GM12873 (cell line): ENCODE data around the gene ST3GAL2.
A peak's percentile ranks its signal among the peaks of the same experiment; 100 is the strongest.

Experiments used
- TF ChIP-seq, protein P1 (sequence below): IDR thresholded peaks from 2 replicates; pipeline ENCODE4 v1.5.1; 2012; ENCODE audit warnings: low read depth, mild to moderate bottlenecking, moderate library complexity, low read length, control low read depth; ENCODE audit not compliant: insufficient read depth; ENCODE audit errors: missing control alignments

The ST3GAL2 gene

DNA sequence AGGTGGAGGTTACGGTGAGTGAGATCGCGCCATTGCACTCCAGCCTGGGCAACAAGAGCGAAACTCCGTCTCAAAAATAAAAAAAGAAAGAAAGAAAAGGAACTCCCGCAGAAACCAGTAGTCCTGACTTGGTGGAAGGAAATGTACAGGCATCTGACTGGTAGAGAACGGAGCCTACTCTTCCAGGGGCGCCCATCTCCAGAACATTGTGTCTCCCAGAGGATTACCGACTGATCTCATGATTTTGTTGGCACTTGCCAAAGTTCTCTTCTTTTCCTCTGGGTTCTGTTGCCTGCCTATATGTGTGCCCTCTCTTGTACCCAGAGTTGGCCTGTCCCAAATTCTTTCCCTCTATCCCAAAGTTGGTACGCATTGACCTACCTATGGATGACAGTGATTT is 68.0 kb downstream of the ST3GAL2 start:
- TF ChIP-seq, protein P1, sequence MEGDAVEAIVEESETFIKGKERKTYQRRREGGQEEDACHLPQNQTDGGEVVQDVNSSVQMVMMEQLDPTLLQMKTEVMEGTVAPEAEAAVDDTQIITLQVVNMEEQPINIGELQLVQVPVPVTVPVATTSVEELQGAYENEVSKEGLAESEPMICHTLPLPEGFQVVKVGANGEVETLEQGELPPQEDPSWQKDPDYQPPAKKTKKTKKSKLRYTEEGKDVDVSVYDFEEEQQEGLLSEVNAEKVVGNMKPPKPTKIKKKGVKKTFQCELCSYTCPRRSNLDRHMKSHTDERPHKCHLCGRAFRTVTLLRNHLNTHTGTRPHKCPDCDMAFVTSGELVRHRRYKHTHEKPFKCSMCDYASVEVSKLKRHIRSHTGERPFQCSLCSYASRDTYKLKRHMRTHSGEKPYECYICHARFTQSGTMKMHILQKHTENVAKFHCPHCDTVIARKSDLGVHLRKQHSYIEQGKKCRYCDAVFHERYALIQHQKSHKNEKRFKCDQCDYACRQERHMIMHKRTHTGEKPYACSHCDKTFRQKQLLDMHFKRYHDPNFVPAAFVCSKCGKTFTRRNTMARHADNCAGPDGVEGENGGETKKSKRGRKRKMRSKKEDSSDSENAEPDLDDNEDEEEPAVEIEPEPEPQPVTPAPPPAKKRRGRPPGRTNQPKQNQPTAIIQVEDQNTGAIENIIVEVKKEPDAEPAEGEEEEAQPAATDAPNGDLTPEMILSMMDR = no peak

DNA sequence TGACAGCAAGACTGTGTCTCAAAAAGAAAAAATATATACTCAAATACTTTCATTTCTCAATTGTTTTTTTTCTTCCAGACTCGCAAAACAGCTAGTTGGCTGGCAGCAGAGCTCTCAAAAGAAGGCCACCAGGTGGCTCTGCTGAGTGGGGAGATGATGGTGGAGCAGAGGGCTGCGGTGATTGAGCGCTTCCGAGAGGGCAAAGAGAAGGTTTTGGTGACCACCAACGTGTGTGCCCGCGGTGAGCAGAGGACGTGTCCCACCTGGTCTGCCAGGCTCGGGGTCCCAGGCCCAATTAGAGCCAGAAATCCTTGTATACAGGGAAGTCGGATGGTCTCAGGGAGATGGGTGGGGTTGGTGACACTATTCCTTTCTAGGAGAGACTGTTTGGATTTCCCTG is 68.8 kb downstream of the ST3GAL2 start:
- TF ChIP-seq, protein P1 = peak; percentile 54

DNA sequence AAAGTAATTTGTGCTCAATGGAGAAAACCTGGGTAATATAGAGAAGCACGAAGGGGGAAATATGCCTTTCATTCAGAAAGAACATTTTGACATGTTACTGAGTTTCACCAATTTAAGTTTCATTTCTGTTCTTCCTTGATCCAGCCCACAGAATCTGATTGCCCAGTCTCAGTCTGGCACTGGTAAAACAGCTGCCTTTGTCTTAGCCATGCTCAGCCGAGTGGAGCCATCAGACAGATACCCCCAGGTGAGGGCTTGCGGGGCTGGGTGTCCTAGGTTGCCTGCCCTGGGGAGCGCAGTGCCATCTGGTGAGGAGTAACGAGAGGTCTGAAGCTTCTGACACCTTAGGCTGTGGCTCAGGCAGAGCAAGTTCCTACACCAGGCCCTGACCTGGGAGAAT is 74.5 kb downstream of the ST3GAL2 start:
- TF ChIP-seq, protein P1 = peak; percentile 2

DNA sequence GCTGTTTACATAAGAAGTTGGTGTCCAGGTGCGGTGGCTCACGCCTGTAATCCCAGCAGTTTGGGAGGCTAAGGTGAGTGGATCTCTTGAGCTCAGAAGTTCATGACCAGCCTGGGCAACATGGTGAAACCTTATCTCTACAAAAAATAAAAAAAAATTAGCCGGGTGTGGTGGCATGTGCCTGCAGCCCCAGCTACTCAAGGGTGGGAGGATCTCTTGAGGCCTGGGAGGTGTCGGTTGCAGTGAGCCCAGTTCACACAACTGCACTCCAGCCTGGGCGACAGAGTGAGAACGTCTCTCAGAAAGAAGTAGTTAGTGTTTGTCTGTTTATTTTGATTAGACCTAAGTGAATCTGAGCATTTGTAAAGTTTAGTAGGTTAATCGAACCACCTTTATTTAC is 79.3 kb downstream of the ST3GAL2 start:
- TF ChIP-seq, protein P1 = no peak

DNA sequence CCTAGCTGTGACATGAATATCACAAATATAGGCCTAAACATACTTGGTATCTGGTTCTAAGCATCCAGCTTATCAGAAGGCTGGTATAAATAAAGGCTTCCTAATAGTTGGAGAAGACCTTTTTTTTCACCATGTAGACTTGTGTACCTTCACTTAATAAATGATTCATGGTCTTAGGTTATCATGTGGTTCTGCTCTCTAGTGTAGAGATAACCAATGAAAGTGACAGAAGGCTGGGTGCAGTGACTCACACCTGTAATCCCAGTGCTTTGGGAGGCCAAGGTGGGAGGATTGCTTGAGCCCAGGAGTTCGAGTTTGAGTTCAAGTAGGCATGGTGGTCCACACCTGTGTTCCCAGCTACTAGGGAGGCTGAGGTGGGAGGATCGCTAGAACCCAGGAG is 89.1 kb downstream of the ST3GAL2 start:
- TF ChIP-seq, protein P1 = no peak

DNA sequence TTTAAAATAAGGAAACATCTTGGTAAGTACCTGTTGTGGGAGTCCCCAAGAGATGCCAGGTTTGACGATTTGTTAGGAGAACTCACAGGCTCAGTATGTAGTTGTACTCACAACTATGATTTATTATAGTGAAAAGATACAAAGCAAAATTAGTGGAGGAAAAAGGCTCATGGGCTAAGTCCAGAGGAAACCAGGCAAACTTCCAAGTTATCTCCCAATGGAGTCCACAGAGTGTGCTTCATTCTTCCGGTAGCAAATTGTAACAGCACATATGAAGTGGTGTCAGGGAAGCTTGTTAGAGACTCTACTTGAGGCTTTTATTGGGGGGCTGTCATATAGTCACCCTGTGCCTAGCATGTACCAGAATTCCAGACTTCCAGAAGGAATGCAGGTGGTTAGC is 89.9 kb downstream of the ST3GAL2 start:
- TF ChIP-seq, protein P1 = no peak

DNA sequence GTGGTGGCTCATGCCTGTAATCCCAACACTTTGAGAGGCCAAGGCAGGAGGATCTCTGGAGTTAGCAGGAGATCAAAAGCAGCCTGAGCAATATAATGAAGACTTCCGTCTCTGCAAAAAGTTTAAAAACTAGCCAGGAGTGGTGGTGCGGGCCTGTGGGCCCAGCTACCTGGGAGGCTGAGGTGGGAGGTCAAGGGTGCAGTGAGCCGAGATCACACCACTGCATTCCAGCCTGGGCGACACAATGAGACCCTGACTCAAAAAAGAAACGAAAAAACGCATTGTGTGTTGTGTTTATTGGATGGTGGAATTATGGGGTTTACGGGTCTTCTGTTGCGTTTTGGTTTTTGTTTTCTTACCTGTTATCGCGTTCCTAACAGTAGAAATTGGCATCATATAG is 93.1 kb downstream of the ST3GAL2 start:
- TF ChIP-seq, protein P1 = no peak
